Tibial nerve (tissue), 4 donors: ENCODE measurements around the gene NPEPPS. TPM values are rescaled to one million over a fixed set of nuclear protein-coding genes. Genes with fewer than 3 reads are reported as not detected.

ENCODE experiments used
- DNase-seq, 2 donors: peaks; one replicate each; pipeline ENCODE4 v3.0.0-alpha.2; 2019; ENCODE audit warnings: low spot score in 2 of 2
- H3K27ac ChIP-seq, 4 donors: fragments of 200-600 bp; sonication (generic) in 3 of 4; one replicate each; pipeline ENCODE4 v1.5.1; 2017 to 2019; ENCODE audit warnings: mild to moderate bottlenecking in 1 of 4
- H3K27me3 ChIP-seq, 2 donors: fragments of 200-600 bp; sonication (generic) in 1 of 2; one replicate each; pipeline versions ENCODE4 v1.5.1 to v1.6.0; 2017 to 2019
- H3K36me3 ChIP-seq, 3 donors: fragments of 200-600 bp; sonication (generic); one replicate each; pipeline ENCODE4 v1.5.1; 2018 to 2019
- H3K4me1 ChIP-seq, 4 donors: fragments of 200-600 bp; sonication (generic) in 3 of 4; one replicate each; pipeline ENCODE4 v1.5.1; 2017 to 2019
- H3K4me3 ChIP-seq, 4 donors: fragments of 200-600 bp; sonication (generic) in 3 of 4; one replicate each; pipeline ENCODE4 v1.5.1; 2017 to 2019; ENCODE audit warnings: mild to moderate bottlenecking in 1 of 4, moderate library complexity in 1 of 4
- H3K9me3 ChIP-seq, 4 donors: fragments of 200-600 bp; sonication (generic) in 3 of 4; one replicate each; pipeline ENCODE4 v1.5.1; 2017 to 2019
- CTCF ChIP-seq, 5 experiments: fragments of 200-600 bp in 3 of 5; fragments of 450-650 bp in 2 of 5; sonication (generic) in 3 of 5; IDR thresholded peaks; one replicate each; pipeline ENCODE4 v1.5.1; 2016 to 2019; ENCODE audit warnings: antibody characterized with exemption in 5 of 5, mild to moderate bottlenecking in 3 of 5, moderate library complexity in 2 of 5
- EP300 ChIP-seq, 2 donors: sonication (generic); formaldehyde crosslinking; IDR thresholded peaks; one replicate each; pipeline ENCODE4 v1.6.1; 2017; ENCODE audit warnings: antibody characterized with exemption in 2 of 2, mild to moderate bottlenecking in 1 of 2
- POLR2A ChIP-seq, 2 donors: fragments of 450-650 bp; IDR thresholded peaks; one replicate each; pipeline ENCODE4 v1.6.1; 2017; ENCODE audit warnings: antibody characterized with exemption in 2 of 2, mild to moderate bottlenecking in 2 of 2, moderate library complexity in 2 of 2
- WGBS, 2 donors: methylation state at CpG; one replicate each; pipeline ENCODE4 v1.1.5; 2018; 5-methylcytosine and 5-hydroxymethylcytosine counted together
- small RNA-seq: library from RNA; depleted of rRNA; stranded (forward); fragments of <200 nt; gene quantifications from one replicate; pipeline ENCODE3, GENCODE V24; 2016
- total RNA-seq, 4 donors: library from RNA; depleted of rRNA; stranded (reverse); fragments of >200 nt; gene quantifications; one replicate each; pipeline ENCODE4 v1.1.0, GENCODE V29; 2016

NPEPPS gene
- total RNA-seq, 4 donors from 2014 or later: 102 to 118 (median 115) TPM

GRCh38 chr17:47670064-47670463, 139.2 kb downstream of the NPEPPS start:
- Histone ChIP-seq H3K9me3 (no peaks in the 10 kb centered on the region), H3K36me3 (peaks cover 8 to 98% (median 48%) of the 10 kb centered on the region in 3 donors), H3K4me1 (no peaks in the 10 kb centered on the region), H3K4me3 (no peak overlapping the region), H3K27me3 (no peaks in the 10 kb centered on the region), H3K27ac (no peak overlapping the region)
- WGBS, 2 donors: 20 to 30% methylated on average over 1 of the region's 1 CpG
- no peak for DNase-seq
- no peak for TF ChIP-seq POLR2A (IDR thresholded peaks at IDR 0.05)
- TF ChIP-seq CTCF (IDR thresholded peaks at IDR 0.05): no peak
- no peak for TF ChIP-seq EP300 (IDR thresholded peaks at IDR 0.05)

Small RNAs within 50 kb of the gene (small RNA-seq; reads per million reads assigned to genes)
- not detected for gene RF00019

Other genes starting within 250 kb of the NPEPPS start
- 10 to 100 TPM in 2 of 4 donors, 1 to 10 TPM in 2; 6.5 to 15.1 (median 10.2) TPM for gene EFCAB13, start 207.2 kb upstream of the NPEPPS start, total RNA-seq
- 100 to 1,000 TPM; 164 to 205 (median 181) TPM for gene KPNB1, start 118.8 kb downstream of the NPEPPS start, total RNA-seq
- 10 to 100 TPM in 2 of 4 donors, 1 to 10 TPM in 2; 6.3 to 24.6 (median 9.8) TPM for gene TBKBP1, start 163.1 kb downstream of the NPEPPS start, total RNA-seq
- gene TBX21, start 202.1 kb downstream of the NPEPPS start, total RNA-seq: 1 to 10 TPM in 3 of 4 donors, not detected in 1; 1.9 to 3.3 (median 2.1) TPM